GM21825 (cell line): ENCODE data around the gene PLEKHB2.
"Not testable (repeated sequence)": the region's sequence is repeated elsewhere in the genome, so short reads cannot be mapped to it uniquely, and the experiment has no call there.

Source experiments
- ATAC-seq: cut with Tn5 transposase; IDR thresholded peaks from one replicate; pipeline ENCODE4 v1.9.1; 2021; ENCODE audit warnings: mild to moderate bottlenecking, moderate library complexity; ENCODE audit not compliant: unreplicated experiment

The PLEKHB2 gene

GRCh38 chr2:131105156-131105949, at the start of gene PLEKHB2:
Gene PLEKHB2 (plus strand): TSS chr2:131105336. CDS start chr2:131120942, 15,606 bp downstream.
- ATAC-seq, result peak; percentile 72

DNA sequence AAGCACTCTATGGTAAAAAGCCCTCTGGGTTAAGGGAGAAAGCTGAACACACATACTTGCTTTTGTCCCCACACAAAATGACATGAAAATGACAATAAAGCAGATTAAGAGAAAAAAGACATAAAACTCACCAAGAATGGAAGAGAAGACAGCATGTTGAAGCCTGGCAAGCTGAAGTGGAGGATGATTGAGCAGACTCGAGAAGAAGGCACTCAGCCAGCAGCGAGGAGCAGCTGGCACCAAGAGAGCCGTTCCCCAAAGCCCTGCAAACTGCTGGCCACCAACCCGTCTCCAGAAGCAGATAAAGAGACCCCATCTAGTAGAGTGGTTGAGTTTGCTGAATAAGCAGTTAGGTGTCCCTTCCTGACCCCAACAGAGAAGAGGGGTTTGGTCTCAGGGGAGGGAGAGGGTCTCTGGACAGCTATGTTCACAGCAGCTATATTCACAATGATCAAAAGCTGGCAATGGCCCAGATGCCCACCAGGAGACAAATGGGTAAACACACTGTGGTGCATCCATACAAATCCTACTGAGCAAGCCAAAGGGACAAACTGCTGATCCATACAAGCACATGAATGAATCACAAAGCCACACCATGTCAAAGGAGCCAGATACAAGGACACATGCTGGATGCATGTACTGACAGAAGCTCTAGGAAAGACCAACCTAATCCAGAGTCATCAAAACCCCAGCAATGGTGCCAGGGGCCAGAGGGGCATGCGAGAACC, 48.8 kb upstream of the PLEKHB2 start:
- ATAC-seq, result no peak

DNA sequence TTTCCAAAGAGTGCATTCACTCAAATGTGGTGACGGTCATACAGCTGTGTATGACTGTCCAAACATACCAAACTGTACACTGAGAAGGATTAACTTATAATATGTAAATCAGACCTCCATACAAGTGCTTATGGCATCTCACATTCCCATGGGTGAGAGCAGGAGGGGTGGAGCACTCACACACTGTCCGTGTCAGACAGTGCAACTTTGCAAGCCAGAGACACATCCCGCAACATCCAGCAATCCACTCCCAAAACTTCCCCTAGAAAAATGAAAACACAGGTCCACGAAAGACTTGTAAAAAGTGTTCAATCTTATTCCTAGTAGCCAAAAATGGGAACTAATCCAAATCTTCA, 48.2 kb upstream of the PLEKHB2 start:
- no peak for ATAC-seq

GRCh38 chr2:131058214-131058843, 46.8 kb upstream of the PLEKHB2 start:
- no peak for ATAC-seq

- ATAC-seq, result no peak
Observed at GRCh38 chr2:131058920-131059319, 46.2 kb upstream of the PLEKHB2 start.

GRCh38 chr2:131063501-131064283, 41.4 kb upstream of the PLEKHB2 start:
- ATAC-seq, result no peak

- no peak for ATAC-seq
Observed at GRCh38 chr2:131064589-131065512, 40.3 kb upstream of the PLEKHB2 start.

- ATAC-seq, result no peak
Observed at GRCh38 chr2:131067465-131068125, 37.5 kb upstream of the PLEKHB2 start.

DNA sequence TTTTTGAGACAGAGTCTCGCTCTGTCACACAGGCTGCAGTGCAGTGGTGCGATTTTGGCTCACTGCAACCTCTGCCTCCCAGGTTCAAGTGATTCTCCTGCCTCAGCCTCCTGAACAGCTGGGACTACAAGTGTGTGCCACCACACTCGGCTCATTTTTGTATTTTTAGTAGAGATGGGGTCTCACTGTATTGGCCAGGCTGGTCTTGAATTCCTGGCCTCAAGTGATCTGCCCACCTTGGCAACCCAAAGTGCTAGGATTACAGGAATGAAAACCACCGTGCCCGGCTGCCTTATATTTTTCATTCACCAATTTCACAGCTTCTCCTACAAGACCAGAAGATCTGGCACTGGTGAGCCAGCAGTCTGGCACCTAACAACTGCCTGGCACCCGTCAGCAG, 37.0 kb upstream of the PLEKHB2 start:
- not testable (repeated sequence) for ATAC-seq

- not testable (repeated sequence) for ATAC-seq
Observed at GRCh38 chr2:131075578-131075977, 29.6 kb upstream of the PLEKHB2 start.

- no peak for ATAC-seq
Observed at GRCh38 chr2:131076707-131077106, 28.4 kb upstream of the PLEKHB2 start.

GRCh38 chr2:131077182-131077846, 27.8 kb upstream of the PLEKHB2 start:
- no peak for ATAC-seq

GRCh38 chr2:131077966-131078365, 27.2 kb upstream of the PLEKHB2 start:
- ATAC-seq, result no peak

- ATAC-seq, result not testable (repeated sequence)
Observed at GRCh38 chr2:131079931-131080330, 25.2 kb upstream of the PLEKHB2 start.

- ATAC-seq, result no peak
Observed at GRCh38 chr2:131081190-131081589, 23.9 kb upstream of the PLEKHB2 start.

- ATAC-seq, result no peak
Observed at GRCh38 chr2:131085646-131086045, 19.5 kb upstream of the PLEKHB2 start.

- no peak for ATAC-seq
Observed at GRCh38 chr2:131092458-131093005, 12.6 kb upstream of the PLEKHB2 start.

DNA sequence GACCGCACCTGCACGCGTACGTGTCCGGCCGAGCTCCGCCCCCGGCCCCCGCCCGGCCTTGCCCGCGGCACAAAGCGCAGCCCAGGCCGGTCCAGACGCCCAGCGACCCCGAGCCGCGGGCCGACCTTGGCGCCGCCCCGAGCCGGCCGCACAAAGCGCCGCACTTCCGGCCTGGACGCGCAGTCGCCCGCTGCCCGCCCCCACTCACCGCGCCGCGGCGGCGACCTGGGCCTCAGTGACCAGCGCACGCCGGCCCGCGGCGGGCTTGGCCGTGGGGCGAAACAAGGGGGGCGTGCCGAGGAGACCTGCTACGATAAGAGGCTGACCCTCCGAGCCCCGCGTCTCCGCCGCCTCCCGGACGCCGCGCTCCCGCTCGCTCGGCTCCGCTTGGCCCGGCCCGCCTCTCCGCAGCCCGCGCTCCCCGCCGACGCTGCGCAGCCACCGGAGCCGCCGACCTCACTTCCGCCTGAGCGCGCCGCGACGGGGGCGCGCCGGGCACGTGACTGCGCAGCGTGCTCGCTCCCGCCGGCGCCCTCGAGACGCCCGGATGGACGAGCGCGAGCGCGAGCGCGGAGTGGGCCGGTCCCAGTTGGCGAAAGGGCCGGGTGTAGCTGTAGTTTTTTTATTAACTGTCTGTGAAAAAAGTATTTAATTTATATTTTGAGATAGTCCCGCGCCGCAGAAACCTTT, 12.0 kb upstream of the PLEKHB2 start, which contains the start of gene FAM168B:
Gene FAM168B (minus strand): TSS at position 455 of the 690 bp plus-strand sequence. CDS start 10,814 bp downstream, outside the sequence.
- ATAC-seq, result peak; percentile 82
